HepG2 (cell line): Measurements from ENCODE around the gene WSB2. TPM values are rescaled to one million over a fixed set of nuclear protein-coding genes. Genes with fewer than 3 reads are reported as not detected.

Experiments used
- ARID5B ChIP-seq: IDR thresholded peaks from 2 replicates; pipeline ENCODE4 v1.4.0; 2020; ENCODE audit warnings: mild to moderate bottlenecking, missing genetic modification reagents
- DNMT3B ChIP-seq: conservative IDR thresholded peaks from 2 replicates; pipeline ENCODE4 v1.6.1; 2016; ENCODE audit warnings: missing biosample characterization, control low read depth
- DR1 ChIP-seq: sonication (generic); formaldehyde crosslinking; IDR thresholded peaks from 2 replicates; pipeline ENCODE4 v1.8.0; 2021; ENCODE audit warnings: mild to moderate bottlenecking, missing genetic modification reagents, inconsistent platforms
- FOXK1 ChIP-seq: sonication (generic); formaldehyde crosslinking; IDR thresholded peaks from 2 replicates; pipeline ENCODE4 v1.4.0; 2020; ENCODE audit warnings: low read depth, missing genetic modification reagents, borderline replicate concordance
- FOXO1 ChIP-seq: sonication (generic); formaldehyde crosslinking; IDR thresholded peaks from 2 replicates; pipeline ENCODE4 v1.4.0; 2020; ENCODE audit warnings: missing genetic modification reagents
- KAT8 ChIP-seq: IDR thresholded peaks from 2 replicates; pipeline ENCODE4 v1.6.1; 2016; ENCODE audit warnings: missing genetic modification reagents, missing compliant biosample characterization
- KDM5A ChIP-seq: fragments of 200-600 bp; sonication (generic); IDR thresholded peaks from 2 replicates; pipeline ENCODE4 v1.7.0; 2018; ENCODE audit warnings: antibody characterized with exemption, mild to moderate bottlenecking, low read length, borderline replicate concordance
- KMT2A ChIP-seq: sonication (generic); formaldehyde crosslinking; IDR thresholded peaks from 2 replicates; pipeline ENCODE4 v1.4.0; 2020; ENCODE audit warnings: missing genetic modification reagents
- RBM39 ChIP-seq: fragments of 200-400 bp; formaldehyde crosslinking; IDR thresholded peaks from one replicate; pipeline ENCODE4 v1.6.1; 2018; ENCODE audit warnings: antibody characterized with exemption, mild to moderate bottlenecking, low read depth, low read length; ENCODE audit not compliant: poor library complexity, severe bottlenecking
- RXRA ChIP-seq: sonication (generic); formaldehyde crosslinking; IDR thresholded peaks from 2 replicates; pipeline ENCODE4 v1.5.1; 2020; ENCODE audit warnings: missing genetic modification reagents
- SP2 ChIP-seq: sonication (generic); formaldehyde crosslinking; IDR thresholded peaks from 2 replicates; pipeline ENCODE4 v1.5.1; 2020; ENCODE audit warnings: mild to moderate bottlenecking, missing genetic modification reagents
- SP4 ChIP-seq: sonication (generic); formaldehyde crosslinking; IDR thresholded peaks from 2 replicates; pipeline ENCODE4 v1.8.1; 2023; ENCODE audit warnings: mild to moderate bottlenecking, missing genetic modification reagents
- ZEB1 ChIP-seq: IDR thresholded peaks from 2 replicates; pipeline ENCODE4 v1.6.1; 2012; ENCODE audit warnings: mild to moderate bottlenecking, low read depth, inconsistent platforms; ENCODE audit not compliant: insufficient replicate concordance
- ZNF232 ChIP-seq: sonication (generic); formaldehyde crosslinking; IDR thresholded peaks from 2 replicates; pipeline ENCODE4 v1.4.0; 2020; ENCODE audit warnings: missing genetic modification reagents, borderline replicate concordance
- ZNF292 ChIP-seq: sonication (generic); formaldehyde crosslinking; IDR thresholded peaks from 2 replicates; pipeline ENCODE4 v1.8.1; 2022; ENCODE audit warnings: mild to moderate bottlenecking, low read depth, missing genetic modification reagents, borderline replicate concordance
- ZNF607 ChIP-seq: sonication (generic); formaldehyde crosslinking; IDR thresholded peaks from 2 replicates; pipeline ENCODE4 v1.5.1; 2020; ENCODE audit warnings: missing genetic modification reagents, mild to moderate bottlenecking, borderline replicate concordance
- ZNF749 ChIP-seq: sonication (generic); formaldehyde crosslinking; IDR thresholded peaks from 2 replicates; pipeline ENCODE4 v1.8.0; 2022; ENCODE audit warnings: mild to moderate bottlenecking, missing genetic modification reagents, moderate library complexity, borderline replicate concordance
- ZNF776 ChIP-seq: sonication (generic); formaldehyde crosslinking; IDR thresholded peaks from 2 replicates; pipeline ENCODE4 v1.4.0; 2020; ENCODE audit warnings: mild to moderate bottlenecking, missing genetic modification reagents
- ZNF790 ChIP-seq: sonication (generic); formaldehyde crosslinking; IDR thresholded peaks from 2 replicates; pipeline ENCODE4 v1.8.0; 2022; ENCODE audit warnings: missing genetic modification reagents, mild to moderate bottlenecking, borderline replicate concordance
- polyA plus RNA-seq, 8 experiments: library from polyadenylated mRNA; depleted of rRNA in 3 of 8; stranded (reverse) in 7 of 8; unstranded in 1 of 8; fragments of >200 nt; fragmentation: Illumina TruSeq in 4 of 8; extraction: Trizol in 4 of 8; gene quantifications; 2 replicates each; pipeline versions ENCODE4 v1.2.1 to v1.2.3, GENCODE V29; 2011 to 2016; ENCODE audit warnings: low read depth in 4 of 8, missing spikeins in 1 of 8, mixed read lengths in 1 of 8; ENCODE audit not compliant: insufficient read depth in 1 of 8
- total RNA-seq, 5 experiments: library from RNA; depleted of rRNA; stranded (reverse); fragments of >200 nt; fragmentation: Illumina TruSeq; extraction: Trizol; gene quantifications; 2 replicates each; pipeline ENCODE4 v1.2.3, GENCODE V29; 2016; ENCODE audit warnings: low read depth in 1 of 5
- TF ChIP-seq, protein P1 (sequence below): sonication (generic); formaldehyde crosslinking; IDR thresholded peaks from 2 replicates; pipeline ENCODE4 v1.4.0; 2020; ENCODE audit warnings: missing genetic modification reagents, mild to moderate bottlenecking, borderline replicate concordance

Gene WSB2
- total and polyA plus RNA-seq, 2 of the 13 experiments (the other 11 are each of a cell fraction or from before 2014, with no cell fraction given) = 31.0 to 82.8 TPM

DNA sequence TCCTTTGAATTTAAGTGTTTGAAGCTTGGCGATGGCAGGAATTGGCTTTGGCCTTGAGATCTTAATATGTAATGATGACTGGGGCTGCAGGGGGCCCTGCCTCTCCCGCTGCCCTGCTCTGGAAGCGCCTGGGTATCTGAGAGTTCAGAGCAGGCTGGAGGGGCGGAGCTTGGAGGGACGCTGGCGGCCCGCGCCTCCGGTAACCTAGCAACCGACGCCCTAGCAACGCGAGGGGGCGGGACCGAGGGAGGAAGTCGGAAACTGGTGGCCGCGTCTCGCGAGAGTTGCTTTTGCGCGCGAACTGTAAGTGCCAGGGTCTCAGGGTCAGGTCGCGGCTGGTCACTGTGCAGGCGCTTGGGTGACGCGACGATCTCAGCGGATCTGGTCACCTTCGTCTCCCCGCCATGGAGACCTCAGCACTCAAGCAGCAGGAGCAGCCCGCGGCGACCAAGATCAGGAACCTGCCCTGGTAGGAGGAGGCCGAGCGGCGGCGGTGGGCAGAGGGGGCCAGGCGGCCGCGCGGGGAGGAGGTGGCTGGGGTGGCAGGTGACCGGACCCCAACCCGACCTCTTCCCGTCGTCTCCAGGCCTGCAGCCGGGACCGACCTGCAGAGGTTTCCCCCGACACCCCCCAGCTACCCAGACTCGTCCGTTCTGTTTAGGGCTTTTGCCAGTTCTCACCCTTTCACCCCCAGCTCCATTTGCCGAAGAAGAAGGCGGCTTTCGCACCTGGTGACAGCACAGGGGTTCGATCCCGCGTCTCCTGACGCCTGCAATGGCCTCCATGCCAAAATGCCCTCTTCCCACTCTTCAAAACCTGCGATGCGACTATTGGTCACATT is 44.3 kb downstream of the WSB2 start, which contains the start of gene RFC5 (continued):
- TF ChIP-seq, protein P1, sequence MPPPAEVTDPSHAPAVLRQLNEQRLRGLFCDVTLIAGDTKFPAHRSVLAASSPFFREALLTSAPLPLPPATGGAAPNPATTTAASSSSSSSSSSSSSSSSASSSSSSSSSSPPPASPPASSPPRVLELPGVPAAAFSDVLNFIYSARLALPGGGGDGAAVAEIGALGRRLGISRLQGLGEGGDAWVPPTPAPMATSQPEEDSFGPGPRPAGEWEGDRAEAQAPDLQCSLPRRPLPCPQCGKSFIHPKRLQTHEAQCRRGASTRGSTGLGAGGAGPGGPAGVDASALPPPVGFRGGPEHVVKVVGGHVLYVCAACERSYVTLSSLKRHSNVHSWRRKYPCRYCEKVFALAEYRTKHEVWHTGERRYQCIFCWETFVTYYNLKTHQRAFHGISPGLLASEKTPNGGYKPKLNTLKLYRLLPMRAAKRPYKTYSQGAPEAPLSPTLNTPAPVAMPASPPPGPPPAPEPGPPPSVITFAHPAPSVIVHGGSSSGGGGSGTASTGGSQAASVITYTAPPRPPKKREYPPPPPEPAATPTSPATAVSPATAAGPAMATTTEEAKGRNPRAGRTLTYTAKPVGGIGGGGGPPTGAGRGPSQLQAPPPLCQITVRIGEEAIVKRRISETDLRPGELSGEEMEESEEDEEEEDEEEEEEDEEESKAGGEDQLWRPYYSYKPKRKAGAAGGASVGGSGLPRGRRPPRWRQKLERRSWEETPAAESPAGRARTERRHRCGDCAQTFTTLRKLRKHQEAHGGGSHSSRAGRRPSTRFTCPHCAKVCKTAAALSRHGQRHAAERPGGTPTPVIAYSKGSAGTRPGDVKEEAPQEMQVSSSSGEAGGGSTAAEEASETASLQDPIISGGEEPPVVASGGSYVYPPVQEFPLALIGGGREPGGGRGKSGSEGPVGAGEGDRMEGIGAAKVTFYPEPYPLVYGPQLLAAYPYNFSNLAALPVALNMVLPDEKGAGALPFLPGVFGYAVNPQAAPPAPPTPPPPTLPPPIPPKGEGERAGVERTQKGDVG (CRISPR knock-in tag) = peak; percentile 89; the same call in 1 of the 2 replicates
- peak; percentile 50 for TF ChIP-seq RBM39
- TF ChIP-seq KMT2A (CRISPR knock-in tag) = peak; percentile 90
- peak; percentile 64; the same call in 1 of the 2 replicates for TF ChIP-seq FOXK1 (CRISPR knock-in tag)
- TF ChIP-seq FOXO1 (CRISPR knock-in tag) = peak; percentile 34; the same call in 1 of the 2 replicates
- TF ChIP-seq ZNF232 = peak; percentile 35; the same call in 1 of the 2 replicates
- TF ChIP-seq KAT8 (CRISPR knock-in tag) = peak; percentile 82
- TF ChIP-seq ZEB1 = no peak
- 0 out of 2 replicates have a peak, but pooled peaks have one; percentile 41 for TF ChIP-seq ZNF749 (CRISPR knock-in tag)
- TF ChIP-seq ZNF292 (CRISPR knock-in tag) = 0 out of 2 replicates have a peak, but pooled peaks have one; percentile 30
- TF ChIP-seq ZNF790 (CRISPR knock-in tag) = no peak
- peak; percentile 81 for TF ChIP-seq KDM5A
- TF ChIP-seq DR1 = peak; percentile 79
- peak; percentile 83 for TF ChIP-seq SP2
- TF ChIP-seq DNMT3B (CRISPR knock-in tag) = no peak
- peak; percentile 65 for TF ChIP-seq ZNF607 (CRISPR knock-in tag)
- TF ChIP-seq SP4 (CRISPR knock-in tag) = peak; percentile 73
- peak; percentile 23; the same call in 1 of the 2 replicates for TF ChIP-seq ARID5B (CRISPR knock-in tag)
- peak; percentile 89 for TF ChIP-seq RXRA (CRISPR knock-in tag)
- no peak; the same call in 1 of the 2 replicates for TF ChIP-seq ZNF776 (CRISPR knock-in tag)
